Measurements from ENCODE around the gene IFIT5. TPM values are rescaled to one million over a fixed set of nuclear protein-coding genes. Genes with fewer than 3 reads are reported as not detected.
"Not testable (repeated sequence)": the region's sequence is repeated elsewhere in the genome, so short reads cannot be mapped to it uniquely, and the experiment has no call there.

IFIT5 gene
- total RNA-seq, 4 donors from 2014 or later: 16.2 to 25.3 (median 21.9) TPM

GRCh38 chr10:89404104-89405047 is 10.0 kb upstream of the IFIT5 start:
- no peak overlapping the region for H3K4me3 ChIP-seq
- TF ChIP-seq POLR2A (IDR thresholded peaks at IDR 0.05): no peak
- no peak for TF ChIP-seq EP300 (IDR thresholded peaks at IDR 0.05)
- TF ChIP-seq CTCF (IDR thresholded peaks at IDR 0.05): no peak
- H3K4me1 ChIP-seq: no peaks in the 10 kb centered on the region
- H3K36me3 ChIP-seq: peaks cover 0 to 62% (median 0%) of the 10 kb centered on the region in 3 donors
- 93% methylated on average over 11 of the region's 11 CpGs for WGBS, 2 donors
- no peak for DNase-seq (ENCODE audit: low spot score in 2 of 2)
- H3K9me3 ChIP-seq: peaks cover 0 to 8% (median 0%) of the 10 kb centered on the region in 4 donors
- no peaks in the 10 kb centered on the region for H3K27me3 ChIP-seq
- H3K27ac ChIP-seq: no peak overlapping the region

- H3K27ac ChIP-seq; H3K4me3 ChIP-seq; H3K9me3 ChIP-seq; H3K27me3 ChIP-seq; DNase-seq (ENCODE audit: low spot score in 2 of 2); H3K4me1 ChIP-seq: not testable (repeated sequence)
- H3K36me3 ChIP-seq: peaks cover 0 to 49% (median 0%) of the 10 kb centered on the region in 3 donors
- WGBS, 2 donors: 92 to 96% methylated on average over 9 of the region's 9 CpGs
Measured at GRCh38 chr10:89406178-89406577, 8.2 kb upstream of the IFIT5 start.

- not testable (repeated sequence) for H3K27me3 ChIP-seq; H3K27ac ChIP-seq; DNase-seq (ENCODE audit: low spot score in 2 of 2); H3K9me3 ChIP-seq; H3K4me1 ChIP-seq; H3K4me3 ChIP-seq
- 97% methylated on average over 3 of the region's 3 CpGs for whole genome bisulfite sequencing, 2 donors
- peaks cover 0 to 44% (median 0%) of the 10 kb centered on the region in 3 donors for H3K36me3 ChIP-seq
Measured at GRCh38 chr10:89407792-89408191, 6.6 kb upstream of the IFIT5 start.

GRCh38 chr10:89409282-89409681 is 5.1 kb upstream of the IFIT5 start:
- not testable (repeated sequence) for DNase-seq (ENCODE audit: low spot score in 2 of 2); H3K4me3 ChIP-seq

GRCh38 chr10:89410551-89410950 is 3.8 kb upstream of the IFIT5 start:
- H3K4me1 ChIP-seq: peaks cover 0 to 14% (median 6%) of the 10 kb centered on the region in 4 donors
- H3K27me3 ChIP-seq; DNase-seq (ENCODE audit: low spot score in 2 of 2); H3K4me3 ChIP-seq; H3K9me3 ChIP-seq; H3K27ac ChIP-seq: not testable (repeated sequence)
- peaks cover 0 to 22% (median 0%) of the 10 kb centered on the region in 3 donors for H3K36me3 ChIP-seq
- 85 to 95% methylated on average over 5 of the region's 5 CpGs for WGBS, 2 donors

More at GRCh38 chr10:89409282-89409681, 5.1 kb upstream of the IFIT5 start:
- not testable (repeated sequence) for H3K27ac ChIP-seq, H3K9me3 ChIP-seq, H3K27me3 ChIP-seq
- 93 to 95% methylated on average over 5 of the region's 5 CpGs for WGBS, 2 donors
- H3K4me1 ChIP-seq: peaks cover 0 to 12% (median 6%) of the 10 kb centered on the region in 4 donors
- peaks cover 0 to 29% (median 0%) of the 10 kb centered on the region in 3 donors for H3K36me3 ChIP-seq

- H3K4me3 ChIP-seq; H3K27me3 ChIP-seq; H3K9me3 ChIP-seq; DNase-seq (ENCODE audit: low spot score in 2 of 2); H3K27ac ChIP-seq: not testable (repeated sequence)
- H3K4me1 ChIP-seq: peaks cover 0 to 20% (median 6%) of the 10 kb centered on the region in 4 donors
- H3K36me3 ChIP-seq: peaks cover 0 to 16% (median 0%) of the 10 kb centered on the region in 3 donors
- 59 to 62% methylated on average over 2 of the region's 2 CpGs for WGBS, 2 donors
Measured at GRCh38 chr10:89411135-89411534, 3.2 kb upstream of the IFIT5 start.

GRCh38 chr10:89412276-89412675 is 2.1 kb upstream of the IFIT5 start:
- H3K36me3 ChIP-seq; H3K9me3 ChIP-seq; H3K27me3 ChIP-seq; H3K4me3 ChIP-seq; DNase-seq (ENCODE audit: low spot score in 2 of 2); H3K27ac ChIP-seq: not testable (repeated sequence)
- peaks cover 0 to 31% (median 6%) of the 10 kb centered on the region in 4 donors for H3K4me1 ChIP-seq
- WGBS, 2 donors: 86 to 92% methylated on average over 10 of the region's 10 CpGs

- no peaks in the 10 kb centered on the region for H3K27me3 ChIP-seq
- WGBS, 2 donors: 71 to 87% methylated on average over 7 of the region's 7 CpGs
- no peaks in the 10 kb centered on the region for H3K9me3 ChIP-seq
- TF ChIP-seq POLR2A (IDR thresholded peaks at IDR 0.05) (no peak), CTCF (IDR thresholded peaks at IDR 0.05) (no peak), EP300 (IDR thresholded peaks at IDR 0.05) (no peak)
- peaks cover 0 to 43% (median 15%) of the 10 kb centered on the region in 4 donors for H3K4me1 ChIP-seq
- peak overlapping the region in 2 of 4 donors; percentile 83 to 98 for H3K4me3 ChIP-seq
- peaks cover 0 to 16% (median 0%) of the 10 kb centered on the region in 3 donors for H3K36me3 ChIP-seq
- peak overlapping the region; percentile 93 to 98 (median 98) for H3K27ac ChIP-seq
- DNase-seq (ENCODE audit: low spot score in 2 of 2): no peak
Measured at GRCh38 chr10:89413398-89413912, 913 bp upstream of the IFIT5 start.

Measured in tibial nerve (tissue), 4 donors.